ENCODE results near the gene NDUFS5.

The NDUFS5 gene

DNA sequence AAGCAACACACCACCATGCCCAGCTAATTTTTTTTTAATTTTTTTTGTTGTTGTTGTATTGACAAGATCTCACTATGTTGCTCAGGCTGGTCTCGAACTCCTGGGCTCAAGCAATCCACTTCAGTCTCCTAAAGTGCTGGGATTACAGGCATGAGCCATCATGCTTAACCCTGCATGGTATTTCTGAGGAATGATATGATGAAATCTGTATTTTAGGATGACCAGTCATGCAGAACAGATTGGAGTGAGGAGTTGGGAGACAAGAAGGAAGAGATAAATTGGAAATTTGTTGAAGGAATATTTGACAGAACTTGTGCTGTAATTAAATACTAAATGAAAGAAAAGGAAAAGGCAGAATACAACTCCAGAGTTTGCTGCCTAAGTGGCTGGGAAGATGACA is 4.7 kb upstream of the NDUFS5 start:
- TF ChIP-seq YY1 (IDR thresholded peaks at IDR 0.05; ENCODE audit: low read depth) (no peak), TAF1 (IDR thresholded peaks at IDR 0.05; ENCODE audit: low read depth) (no peak), EP300 (IDR thresholded peaks at IDR 0.05; ENCODE audit: borderline replicate concordance) (no peak), TEAD4 (IDR thresholded peaks at IDR 0.05) (no peak), RAD21 (IDR thresholded peaks at IDR 0.05; ENCODE audit: low read depth) (no peak), TCF12 (IDR thresholded peaks at IDR 0.05; ENCODE audit: low read depth) (no peak)
- TF ChIP-seq, protein P1, sequence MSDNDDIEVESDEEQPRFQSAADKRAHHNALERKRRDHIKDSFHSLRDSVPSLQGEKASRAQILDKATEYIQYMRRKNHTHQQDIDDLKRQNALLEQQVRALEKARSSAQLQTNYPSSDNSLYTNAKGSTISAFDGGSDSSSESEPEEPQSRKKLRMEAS (IDR thresholded peaks at IDR 0.05), result no peak

DNA sequence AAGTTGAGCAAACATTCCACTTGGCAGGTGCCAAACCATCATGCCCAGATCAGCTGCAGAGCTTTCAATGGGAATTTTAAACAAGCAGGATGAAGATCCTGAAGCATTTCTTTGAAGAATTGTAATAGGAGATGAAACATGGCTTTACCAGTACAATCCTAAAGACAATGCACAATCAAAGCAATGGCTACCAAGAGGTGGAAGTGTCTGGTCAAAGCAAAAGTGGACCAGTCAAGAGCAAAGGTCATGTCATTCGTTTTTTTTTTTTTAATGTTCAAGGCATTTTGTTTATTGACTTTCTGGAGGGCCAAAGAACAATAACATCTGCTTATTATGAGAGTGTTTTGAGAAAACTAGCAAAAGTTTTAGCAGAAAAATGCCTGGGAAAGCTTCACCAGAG is 3.0 kb upstream of the NDUFS5 start:
- TF ChIP-seq EP300 (IDR thresholded peaks at IDR 0.05; ENCODE audit: borderline replicate concordance) (no peak), TAF1 (IDR thresholded peaks at IDR 0.05; ENCODE audit: low read depth) (no peak), TCF12 (IDR thresholded peaks at IDR 0.05; ENCODE audit: low read depth) (no peak), FOXM1 (IDR thresholded peaks at IDR 0.05; ENCODE audit: borderline replicate concordance, low read depth) (no peak), RAD21 (IDR thresholded peaks at IDR 0.05; ENCODE audit: low read depth) (no peak), CREB1 (IDR thresholded peaks at IDR 0.05; ENCODE audit: low read depth) (no peak), NFIC (IDR thresholded peaks at IDR 0.05) (no peak), YY1 (IDR thresholded peaks at IDR 0.05; ENCODE audit: low read depth) (no peak), ZBTB7A (IDR thresholded peaks at IDR 0.05; ENCODE audit: low read depth) (no peak), TEAD4 (IDR thresholded peaks at IDR 0.05) (no peak), CEBPB (IDR thresholded peaks at IDR 0.05) (no peak), EGR1 (IDR thresholded peaks at IDR 0.05) (no peak)
- TF ChIP-seq, protein P2, sequence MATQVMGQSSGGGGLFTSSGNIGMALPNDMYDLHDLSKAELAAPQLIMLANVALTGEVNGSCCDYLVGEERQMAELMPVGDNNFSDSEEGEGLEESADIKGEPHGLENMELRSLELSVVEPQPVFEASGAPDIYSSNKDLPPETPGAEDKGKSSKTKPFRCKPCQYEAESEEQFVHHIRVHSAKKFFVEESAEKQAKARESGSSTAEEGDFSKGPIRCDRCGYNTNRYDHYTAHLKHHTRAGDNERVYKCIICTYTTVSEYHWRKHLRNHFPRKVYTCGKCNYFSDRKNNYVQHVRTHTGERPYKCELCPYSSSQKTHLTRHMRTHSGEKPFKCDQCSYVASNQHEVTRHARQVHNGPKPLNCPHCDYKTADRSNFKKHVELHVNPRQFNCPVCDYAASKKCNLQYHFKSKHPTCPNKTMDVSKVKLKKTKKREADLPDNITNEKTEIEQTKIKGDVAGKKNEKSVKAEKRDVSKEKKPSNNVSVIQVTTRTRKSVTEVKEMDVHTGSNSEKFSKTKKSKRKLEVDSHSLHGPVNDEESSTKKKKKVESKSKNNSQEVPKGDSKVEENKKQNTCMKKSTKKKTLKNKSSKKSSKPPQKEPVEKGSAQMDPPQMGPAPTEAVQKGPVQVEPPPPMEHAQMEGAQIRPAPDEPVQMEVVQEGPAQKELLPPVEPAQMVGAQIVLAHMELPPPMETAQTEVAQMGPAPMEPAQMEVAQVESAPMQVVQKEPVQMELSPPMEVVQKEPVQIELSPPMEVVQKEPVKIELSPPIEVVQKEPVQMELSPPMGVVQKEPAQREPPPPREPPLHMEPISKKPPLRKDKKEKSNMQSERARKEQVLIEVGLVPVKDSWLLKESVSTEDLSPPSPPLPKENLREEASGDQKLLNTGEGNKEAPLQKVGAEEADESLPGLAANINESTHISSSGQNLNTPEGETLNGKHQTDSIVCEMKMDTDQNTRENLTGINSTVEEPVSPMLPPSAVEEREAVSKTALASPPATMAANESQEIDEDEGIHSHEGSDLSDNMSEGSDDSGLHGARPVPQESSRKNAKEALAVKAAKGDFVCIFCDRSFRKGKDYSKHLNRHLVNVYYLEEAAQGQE (IDR thresholded peaks at IDR 0.05; ENCODE audit: low read depth), result no peak
- TF ChIP-seq, protein P1 (IDR thresholded peaks at IDR 0.05), result no peak
- TF ChIP-seq, protein P3, sequence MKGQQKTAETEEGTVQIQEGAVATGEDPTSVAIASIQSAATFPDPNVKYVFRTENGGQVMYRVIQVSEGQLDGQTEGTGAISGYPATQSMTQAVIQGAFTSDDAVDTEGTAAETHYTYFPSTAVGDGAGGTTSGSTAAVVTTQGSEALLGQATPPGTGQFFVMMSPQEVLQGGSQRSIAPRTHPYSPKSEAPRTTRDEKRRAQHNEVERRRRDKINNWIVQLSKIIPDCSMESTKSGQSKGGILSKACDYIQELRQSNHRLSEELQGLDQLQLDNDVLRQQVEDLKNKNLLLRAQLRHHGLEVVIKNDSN (IDR thresholded peaks at IDR 0.05), result no peak

DNA sequence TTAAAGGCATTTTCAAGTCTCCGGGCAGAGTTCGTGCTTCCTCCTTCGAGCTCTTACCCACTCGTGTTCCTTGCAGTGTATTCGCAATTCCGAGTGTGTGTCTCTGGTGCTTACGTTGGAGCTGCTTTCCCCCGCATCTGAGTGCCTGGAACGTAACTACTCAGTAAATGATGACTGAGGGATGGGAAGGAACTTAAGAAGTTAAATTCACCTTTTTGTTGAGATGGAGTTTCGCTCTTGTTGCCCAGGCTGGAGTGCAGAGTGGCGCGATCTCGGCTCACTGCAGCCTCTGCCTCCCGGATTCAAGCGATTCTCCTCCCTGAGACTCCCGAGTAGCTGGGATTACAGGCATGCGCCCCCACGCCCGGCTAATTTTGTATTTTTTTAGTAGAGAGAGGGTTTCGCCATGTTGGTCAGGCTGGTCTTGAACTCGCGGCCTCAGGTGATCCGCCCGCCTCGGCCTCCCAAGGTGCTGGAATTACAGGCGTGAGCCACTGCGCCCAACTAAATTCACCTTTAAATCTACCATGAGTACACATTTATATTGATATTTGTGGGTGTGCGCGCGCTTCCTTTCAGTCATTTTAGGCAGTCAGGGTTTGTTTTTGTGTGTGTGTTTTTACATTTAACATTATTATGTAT is 837 bp downstream of the NDUFS5 start:
- TF ChIP-seq NFIC (IDR thresholded peaks at IDR 0.05) (no peak), EP300 (IDR thresholded peaks at IDR 0.05; ENCODE audit: borderline replicate concordance) (no peak), CREB1 (IDR thresholded peaks at IDR 0.05; ENCODE audit: low read depth) (no peak), TEAD4 (IDR thresholded peaks at IDR 0.05) (no peak), TAF1 (IDR thresholded peaks at IDR 0.05; ENCODE audit: low read depth) (no peak), TCF12 (IDR thresholded peaks at IDR 0.05; ENCODE audit: low read depth) (no peak), ZBTB7A (IDR thresholded peaks at IDR 0.05; ENCODE audit: low read depth) (no peak), EGR1 (IDR thresholded peaks at IDR 0.05) (no peak), YY1 (IDR thresholded peaks at IDR 0.05; ENCODE audit: low read depth) (no peak), FOXM1 (IDR thresholded peaks at IDR 0.05; ENCODE audit: borderline replicate concordance, low read depth) (no peak), CEBPB (IDR thresholded peaks at IDR 0.05) (no peak), RAD21 (IDR thresholded peaks at IDR 0.05; ENCODE audit: low read depth) (no peak)
- TF ChIP-seq, protein P3 (IDR thresholded peaks at IDR 0.05), result no peak
- TF ChIP-seq, protein P2 (IDR thresholded peaks at IDR 0.05; ENCODE audit: low read depth), result no peak
- TF ChIP-seq, protein P1 (IDR thresholded peaks at IDR 0.05), result no peak

DNA sequence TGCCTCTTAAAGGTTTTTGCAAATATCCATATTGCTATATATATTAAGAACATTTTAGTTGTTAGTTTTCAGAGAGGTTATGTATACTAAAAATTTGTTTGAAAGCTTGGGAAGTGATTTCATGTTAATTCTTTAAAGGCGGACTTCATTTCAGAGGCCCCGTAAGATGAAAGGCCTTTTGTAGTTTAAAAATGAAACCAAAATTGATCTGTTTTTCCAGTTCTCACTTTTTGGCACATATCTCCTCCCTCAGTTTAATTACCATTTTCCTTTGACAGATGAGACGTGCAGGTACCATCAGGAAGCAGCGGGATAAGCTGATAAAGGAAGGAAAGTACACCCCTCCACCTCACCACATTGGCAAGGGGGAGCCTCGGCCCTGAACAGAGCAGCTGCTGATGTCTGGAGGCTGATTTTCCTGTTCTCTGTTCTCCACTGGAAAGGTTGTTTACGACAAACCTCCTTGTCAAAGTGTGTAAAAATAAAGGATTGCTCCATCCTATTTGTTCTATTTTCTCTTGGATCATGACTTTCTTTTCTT is 8.0 kb downstream of the NDUFS5 start:
- TF ChIP-seq EGR1 (IDR thresholded peaks at IDR 0.05), result no peak
- TF ChIP-seq CEBPB (IDR thresholded peaks at IDR 0.05), result no peak
- no peak for TF ChIP-seq RAD21 (IDR thresholded peaks at IDR 0.05; ENCODE audit: low read depth)
- no peak for TF ChIP-seq TEAD4 (IDR thresholded peaks at IDR 0.05)
- no peak for TF ChIP-seq TCF12 (IDR thresholded peaks at IDR 0.05; ENCODE audit: low read depth)
- TF ChIP-seq, protein P1 (IDR thresholded peaks at IDR 0.05), result no peak

DNA sequence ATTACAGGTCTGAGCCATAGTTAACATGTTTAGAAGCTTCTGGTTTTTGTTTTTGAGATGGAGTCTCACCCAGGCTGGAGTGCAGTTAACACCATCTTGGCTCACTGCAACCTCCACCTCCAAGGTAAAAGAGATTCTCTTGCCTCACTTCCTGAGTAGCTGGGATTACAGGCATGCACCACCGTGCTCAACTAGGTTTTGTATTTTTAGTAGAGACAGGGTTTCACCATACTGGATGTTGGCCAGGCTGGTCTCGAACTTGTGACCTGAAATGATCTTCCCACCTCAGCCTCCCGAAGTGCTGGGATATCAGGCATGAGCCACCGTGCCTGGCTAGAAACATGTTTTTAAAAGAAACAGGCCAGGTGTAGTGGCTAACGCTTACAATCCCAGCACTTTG is 10.5 kb downstream of the NDUFS5 start:
- TF ChIP-seq EP300 (IDR thresholded peaks at IDR 0.05; ENCODE audit: borderline replicate concordance) (no peak), EGR1 (IDR thresholded peaks at IDR 0.05) (no peak), TCF12 (IDR thresholded peaks at IDR 0.05; ENCODE audit: low read depth) (no peak)

Data from Ishikawa (cell line).